Measurements from ENCODE around the gene ETFBKMT.

- TF ChIP-seq CTCF (IDR thresholded peaks at IDR 0.05) = no peak
- TF ChIP-seq POLR2A (IDR thresholded peaks at IDR 0.05) = no peak
Measured at GRCh38 chr12:31627456-31628054, 31.9 kb upstream of the ETFBKMT start.
